ENCODE data around the gene TPRX1. TPM values are rescaled to one million over a fixed set of nuclear protein-coding genes. Genes with fewer than 3 reads are reported as not detected.
"Not testable (repeated sequence)": the region's sequence is repeated elsewhere in the genome, so short reads cannot be mapped to it uniquely, and the experiment has no call there.

The TPRX1 gene
- total RNA-seq, 1 donor from 2014 or later: not detected

- H3K27ac Mint-ChIP-seq (ENCODE audit: unreplicated experiment): no peak overlapping the region
Measured at GRCh38 chr19:47813995-47814328, 9.6 kb upstream of the TPRX1 start.

GRCh38 chr19:47813304-47813994, 9.1 kb upstream of the TPRX1 start:
- Mint-ChIP-seq H3K36me3 (ENCODE audit: low read depth) (no peaks in the 10 kb centered on the region), H3K9me3 (ENCODE audit: low read depth) (no peaks in the 10 kb centered on the region), H3K27ac (ENCODE audit: unreplicated experiment) (no peak overlapping the region), H3K4me1 (ENCODE audit: low read depth) (no peaks in the 10 kb centered on the region), H3K27me3 (ENCODE audit: low read depth) (peaks cover 7% of the 10 kb centered on the region), H3K4me3 (ENCODE audit: unreplicated experiment) (no peak overlapping the region)
- peak; percentile 79 for TF ChIP-seq CTCF (IDR thresholded peaks at IDR 0.05)
- no peak for DNase-seq (ENCODE audit: low spot score)

More at GRCh38 chr19:47813995-47814328, 9.6 kb upstream of the TPRX1 start:
- Mint-ChIP-seq H3K9me3 (ENCODE audit: low read depth) (no peaks in the 10 kb centered on the region), H3K36me3 (ENCODE audit: low read depth) (no peaks in the 10 kb centered on the region), H3K27me3 (ENCODE audit: low read depth) (peaks cover 11% of the 10 kb centered on the region), H3K4me1 (ENCODE audit: low read depth) (no peaks in the 10 kb centered on the region), H3K4me3 (ENCODE audit: unreplicated experiment) (no peak overlapping the region)
- peak; percentile 33 for TF ChIP-seq CTCF (IDR thresholded peaks at IDR 0.05)
- no peak for DNase-seq (ENCODE audit: low spot score)

GRCh38 chr19:47806435-47806834, 2.1 kb upstream of the TPRX1 start:
- H3K9me3 Mint-ChIP-seq (ENCODE audit: low read depth): peaks cover under 1% of the 10 kb centered on the region
- H3K27ac Mint-ChIP-seq (ENCODE audit: unreplicated experiment): no peak overlapping the region
- no peak for DNase-seq (ENCODE audit: low spot score)

GRCh38 chr19:47805313-47805712, 962 bp upstream of the TPRX1 start:
- DNase-seq (ENCODE audit: low spot score): no peak
- Mint-ChIP-seq H3K4me3 (ENCODE audit: unreplicated experiment) (no peak overlapping the region), H3K36me3 (ENCODE audit: low read depth) (peaks cover 2% of the 10 kb centered on the region), H3K4me1 (ENCODE audit: low read depth) (no peaks in the 10 kb centered on the region), H3K27ac (ENCODE audit: unreplicated experiment) (no peak overlapping the region), H3K27me3 (ENCODE audit: low read depth) (peaks cover 8% of the 10 kb centered on the region), H3K9me3 (ENCODE audit: low read depth) (peaks cover 6% of the 10 kb centered on the region)
- no peak for TF ChIP-seq CTCF (IDR thresholded peaks at IDR 0.05)

More at GRCh38 chr19:47806435-47806834, 2.1 kb upstream of the TPRX1 start:
- Mint-ChIP-seq H3K4me3 (ENCODE audit: unreplicated experiment) (no peak overlapping the region), H3K4me1 (ENCODE audit: low read depth) (no peaks in the 10 kb centered on the region), H3K36me3 (ENCODE audit: low read depth) (no peaks in the 10 kb centered on the region), H3K27me3 (ENCODE audit: low read depth) (peaks cover 8% of the 10 kb centered on the region)
- TF ChIP-seq CTCF (IDR thresholded peaks at IDR 0.05): no peak

- not testable (repeated sequence) for H3K4me3 Mint-ChIP-seq (ENCODE audit: unreplicated experiment); H3K36me3 Mint-ChIP-seq (ENCODE audit: low read depth); DNase-seq (ENCODE audit: low spot score); H3K9me3 Mint-ChIP-seq (ENCODE audit: low read depth); H3K4me1 Mint-ChIP-seq (ENCODE audit: low read depth); H3K27ac Mint-ChIP-seq (ENCODE audit: unreplicated experiment)
- H3K27me3 Mint-ChIP-seq (ENCODE audit: low read depth): peaks cover 13% of the 10 kb centered on the region
Measured at GRCh38 chr19:47803671-47804070, 680 bp downstream of the TPRX1 start.

- not testable (repeated sequence) for H3K4me1 Mint-ChIP-seq (ENCODE audit: low read depth); H3K27ac Mint-ChIP-seq (ENCODE audit: unreplicated experiment); H3K4me3 Mint-ChIP-seq (ENCODE audit: unreplicated experiment); H3K36me3 Mint-ChIP-seq (ENCODE audit: low read depth); DNase-seq (ENCODE audit: low spot score); H3K9me3 Mint-ChIP-seq (ENCODE audit: low read depth)
- H3K27me3 Mint-ChIP-seq (ENCODE audit: low read depth): peaks cover 13% of the 10 kb centered on the region
Measured at GRCh38 chr19:47803148-47803547, 1.2 kb downstream of the TPRX1 start.
